ENCODE measurements around the gene TMEM43.
A peak's percentile ranks its signal among the peaks of the same experiment; 100 is the strongest.

TMEM43 gene

DNA sequence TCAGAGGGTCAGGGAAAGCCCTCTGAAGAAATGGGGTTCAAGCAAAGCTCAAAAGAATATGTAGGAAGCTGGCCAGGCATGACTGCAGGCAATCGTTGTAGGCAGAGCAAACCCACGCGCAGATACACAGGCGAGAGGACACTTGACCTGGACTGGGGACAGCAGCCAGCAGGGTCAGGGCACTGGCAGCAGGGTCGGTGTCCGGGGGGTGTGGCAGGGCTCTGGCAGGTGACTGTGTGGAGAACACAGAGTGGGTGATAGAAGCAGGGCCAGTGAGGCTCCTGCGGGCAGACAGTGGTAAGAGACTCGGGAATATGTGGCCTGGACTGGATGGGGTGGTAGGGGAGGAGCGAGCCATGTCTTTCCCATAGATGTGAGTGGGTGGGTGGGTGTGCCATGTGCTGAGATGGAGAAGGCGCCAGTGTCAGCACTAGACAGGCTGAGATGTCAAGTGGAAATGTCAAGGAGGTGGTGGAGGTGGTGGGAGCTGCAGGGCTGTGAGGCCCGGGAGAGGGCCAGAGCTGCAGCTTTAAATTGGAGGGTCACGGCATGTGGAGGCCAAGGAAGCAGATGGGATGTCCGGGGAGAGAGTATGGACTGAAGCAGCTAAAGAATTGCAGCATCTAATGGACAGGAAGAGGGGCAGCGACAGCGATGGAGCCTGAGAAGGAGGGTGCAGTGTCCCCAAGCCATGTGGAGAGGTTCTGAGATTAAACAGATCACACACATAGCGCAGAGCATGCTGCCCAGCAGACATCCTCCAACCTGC, 13.4 kb downstream of the TMEM43 start:
- no peak for DNase-seq (ENCODE audit: low read depth)

DNA sequence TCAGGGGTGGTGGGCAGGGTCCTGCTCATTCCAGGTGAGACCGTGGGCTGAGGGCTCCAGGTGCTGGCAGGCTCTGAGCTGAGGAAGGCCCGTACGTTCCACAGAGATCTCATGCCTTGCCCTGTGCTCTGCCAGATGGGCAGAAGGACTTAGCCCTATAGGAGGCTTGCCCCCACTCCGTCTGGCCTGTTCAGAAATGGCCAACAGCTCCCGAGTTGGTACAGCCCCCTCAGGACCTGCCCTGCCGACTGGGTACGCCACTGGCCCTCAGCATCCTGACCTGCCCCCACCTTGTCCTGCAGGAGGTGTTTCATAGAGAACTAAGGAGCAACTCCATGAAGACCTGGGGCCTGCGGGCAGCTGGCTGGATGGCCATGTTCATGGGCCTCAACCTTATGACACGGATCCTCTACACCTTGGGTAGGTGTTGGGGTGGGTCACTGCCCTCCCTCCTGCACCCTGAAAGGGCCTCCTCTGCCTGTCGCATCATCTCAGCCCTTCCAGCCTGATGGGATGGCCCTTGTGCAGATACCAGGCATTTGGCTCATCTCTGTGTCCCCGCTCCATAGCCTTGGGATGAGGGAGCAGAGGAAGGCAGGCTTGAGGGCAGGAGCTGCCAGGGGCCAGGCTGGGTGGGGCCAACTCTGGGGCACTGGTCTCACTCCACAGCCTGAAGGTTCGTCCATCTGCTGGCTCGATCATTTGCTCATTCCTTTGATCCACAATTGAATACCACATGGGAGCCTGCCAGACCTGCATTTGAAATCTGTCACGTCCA, 14.2 kb downstream of the TMEM43 start:
- no peak for DNase-seq (ENCODE audit: low read depth)

DNA sequence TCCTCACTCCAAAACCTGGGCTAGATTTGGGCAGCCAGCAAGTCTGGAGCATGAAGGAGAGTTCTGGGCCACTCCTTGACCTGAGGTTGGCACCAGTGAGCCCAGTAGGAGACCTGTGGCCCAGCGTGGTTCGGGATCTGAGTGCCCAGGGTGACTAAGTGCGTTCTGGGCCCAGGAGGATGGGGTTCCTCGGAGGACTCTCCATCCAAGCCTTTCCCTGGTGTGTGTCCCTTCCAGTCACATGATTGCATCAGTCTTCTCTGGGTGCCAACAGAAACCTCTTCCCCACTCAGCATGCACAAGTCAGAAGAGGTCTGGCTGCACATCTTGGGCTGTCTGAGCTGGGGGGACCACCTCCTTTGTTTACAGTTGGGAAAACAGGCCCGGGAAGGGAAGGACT, 14.9 kb downstream of the TMEM43 start:
- DNase-seq (ENCODE audit: low read depth) = no peak

- DNase-seq (ENCODE audit: low read depth) = no peak
Observed at GRCh38 chr3:14140668-14141067, 15.8 kb downstream of the TMEM43 start.

DNA sequence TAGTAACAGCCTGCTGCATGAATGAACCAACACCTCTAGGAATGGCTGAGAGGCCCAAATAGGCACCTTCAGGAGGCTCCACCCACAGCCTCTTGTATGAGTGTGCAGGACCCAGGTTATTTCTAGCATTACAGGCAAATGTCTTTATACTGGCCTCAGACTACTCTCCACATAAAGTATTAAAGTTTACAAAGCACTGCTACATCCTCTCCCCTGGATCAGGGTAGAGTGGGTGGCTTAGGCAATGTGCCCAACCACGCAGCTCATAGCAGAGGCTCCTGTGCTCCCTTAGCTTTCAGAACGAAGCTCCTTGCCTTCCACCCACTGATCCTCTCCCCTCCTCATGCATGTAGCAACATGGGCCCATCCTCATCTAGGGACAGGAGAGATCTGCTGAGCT, 16.3 kb downstream of the TMEM43 start:
- DNase-seq (ENCODE audit: low read depth) = no peak

DNA sequence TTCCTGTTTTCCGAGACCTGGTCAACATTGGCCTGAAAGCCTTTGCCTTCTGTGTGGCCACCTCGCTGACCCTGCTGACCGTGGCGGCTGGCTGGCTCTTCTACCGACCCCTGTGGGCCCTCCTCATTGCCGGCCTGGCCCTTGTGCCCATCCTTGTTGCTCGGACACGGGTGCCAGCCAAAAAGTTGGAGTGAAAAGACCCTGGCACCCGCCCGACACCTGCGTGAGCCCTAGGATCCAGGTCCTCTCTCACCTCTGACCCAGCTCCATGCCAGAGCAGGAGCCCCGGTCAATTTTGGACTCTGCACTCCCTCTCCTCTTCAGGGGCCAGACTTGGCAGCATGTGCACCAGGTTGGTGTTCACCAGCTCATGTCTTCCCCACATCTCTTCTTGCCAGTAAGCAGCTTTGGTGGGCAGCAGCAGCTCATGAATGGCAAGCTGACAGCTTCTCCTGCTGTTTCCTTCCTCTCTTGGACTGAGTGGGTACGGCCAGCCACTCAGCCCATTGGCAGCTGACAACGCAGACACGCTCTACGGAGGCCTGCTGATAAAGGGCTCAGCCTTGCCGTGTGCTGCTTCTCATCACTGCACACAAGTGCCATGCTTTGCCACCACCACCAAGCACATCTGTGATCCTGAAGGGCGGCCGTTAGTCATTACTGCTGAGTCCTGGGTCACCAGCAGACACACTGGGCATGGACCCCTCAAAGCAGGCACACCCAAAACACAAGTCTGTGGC, 16.9 kb downstream of the TMEM43 start:
- DNase-seq (ENCODE audit: low read depth) = no peak

GRCh38 chr3:14142567-14143270, 17.9 kb downstream of the TMEM43 start:
- no peak for DNase-seq (ENCODE audit: low read depth)

DNA sequence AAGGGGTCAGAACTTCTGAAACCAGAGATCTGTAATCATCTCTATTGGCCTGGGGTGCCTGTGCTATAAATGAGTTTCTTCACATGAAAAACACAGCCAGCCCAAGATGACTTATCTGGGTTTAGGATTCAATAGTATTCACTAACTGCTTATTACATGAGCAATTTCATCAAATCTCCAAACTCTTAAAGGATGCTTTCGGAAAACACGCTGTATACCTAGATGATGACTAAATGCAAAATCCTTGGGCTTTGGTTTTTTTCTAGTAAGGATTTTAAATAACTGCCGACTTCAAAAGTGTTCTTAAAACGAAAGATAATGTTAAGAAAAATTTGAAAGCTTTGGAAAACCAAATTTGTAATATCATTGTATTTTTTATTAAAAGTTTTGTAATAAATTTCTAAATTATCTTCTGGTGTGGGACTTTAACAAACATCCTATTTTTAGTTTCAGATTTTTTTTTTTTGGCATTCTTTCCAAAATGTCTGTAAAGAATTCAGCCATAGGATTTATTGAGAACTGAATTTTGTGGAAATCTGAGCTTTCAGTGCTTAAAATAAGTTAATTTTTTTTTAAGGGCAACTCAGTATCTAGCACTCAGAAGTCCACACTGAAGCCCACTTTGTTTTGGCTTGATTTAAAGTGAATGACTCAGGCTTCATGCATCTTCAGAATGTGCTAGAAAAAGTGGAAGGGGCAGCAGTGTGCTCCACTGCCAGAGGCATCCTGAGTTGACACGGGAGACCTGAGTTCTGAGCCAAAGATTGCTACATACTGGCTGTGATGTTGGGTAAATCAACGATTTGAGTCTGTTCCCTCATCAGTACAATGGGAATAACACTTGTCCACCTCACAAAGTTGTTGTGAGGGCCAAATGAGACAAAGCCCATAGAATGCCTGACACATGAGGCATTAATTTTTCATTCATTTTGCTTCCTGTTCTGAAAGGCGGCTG, 18.7 kb downstream of the TMEM43 start:
- DNase-seq (ENCODE audit: low read depth) = peak; percentile 98

- peak; percentile 100 for DNase-seq (ENCODE audit: low read depth)
Observed at GRCh38 chr3:14144423-14145075, 19.7 kb downstream of the TMEM43 start.

- DNase-seq (ENCODE audit: low read depth) = no peak
Observed at GRCh38 chr3:14145236-14145635, 20.4 kb downstream of the TMEM43 start.

DNA sequence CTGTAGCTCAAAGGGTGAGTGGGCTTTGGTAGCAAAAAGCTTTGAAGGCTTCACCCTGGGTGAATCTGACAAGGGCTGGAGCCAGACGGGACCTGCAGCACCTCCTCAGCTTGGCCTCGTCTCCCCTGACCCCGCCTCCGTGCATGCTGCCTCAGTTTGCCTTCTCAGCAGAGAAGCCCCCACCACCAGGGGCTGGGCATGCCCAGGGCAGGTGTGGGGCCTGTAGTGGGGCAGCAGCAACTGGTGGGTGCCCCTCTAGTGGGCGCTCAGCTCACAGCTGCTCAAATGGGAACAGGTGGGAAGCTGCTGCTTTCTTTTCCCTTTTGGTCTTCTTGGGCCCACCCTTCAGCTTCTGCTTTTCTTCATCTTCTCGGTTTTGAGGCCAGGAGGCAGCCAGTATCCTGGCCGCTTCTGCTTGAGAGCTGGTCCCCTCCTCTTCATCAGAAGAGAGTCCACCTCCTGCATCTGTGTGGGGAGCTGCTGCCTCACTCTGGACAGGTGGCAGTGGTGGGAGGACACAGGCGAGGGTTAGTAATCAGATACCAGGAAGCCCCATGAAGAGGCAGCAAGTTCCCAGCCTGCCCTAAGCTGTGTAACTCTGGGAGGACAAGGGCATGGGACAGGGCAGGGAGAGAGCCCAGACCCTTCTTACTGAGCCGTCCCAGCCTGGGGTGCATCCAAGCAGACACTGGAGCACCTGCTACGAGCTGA, 21.0 kb downstream of the TMEM43 start:
- DNase-seq (ENCODE audit: low read depth) = no peak

GRCh38 chr3:14146381-14147065, 21.7 kb downstream of the TMEM43 start:
- DNase-seq (ENCODE audit: low read depth) = no peak

DNA sequence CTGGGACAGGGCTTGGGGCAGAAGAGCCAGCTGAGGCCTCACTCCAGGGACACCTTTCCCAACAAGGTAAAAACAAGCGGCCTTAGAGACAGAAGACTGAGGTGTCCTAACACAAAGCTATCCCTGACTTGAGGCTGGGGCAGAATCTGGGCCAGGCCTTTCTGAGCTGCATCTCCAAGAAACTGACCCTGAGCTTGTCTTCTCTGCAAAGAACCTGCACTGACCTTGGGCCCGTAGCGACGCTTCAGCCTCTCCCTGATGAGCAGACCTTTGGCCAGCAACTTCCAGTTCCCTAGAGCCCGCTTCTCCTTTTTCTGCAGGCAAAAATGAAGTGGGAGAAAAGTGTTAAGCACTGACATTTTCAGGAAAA, 22.2 kb downstream of the TMEM43 start:
- DNase-seq (ENCODE audit: low read depth) = no peak

DNA sequence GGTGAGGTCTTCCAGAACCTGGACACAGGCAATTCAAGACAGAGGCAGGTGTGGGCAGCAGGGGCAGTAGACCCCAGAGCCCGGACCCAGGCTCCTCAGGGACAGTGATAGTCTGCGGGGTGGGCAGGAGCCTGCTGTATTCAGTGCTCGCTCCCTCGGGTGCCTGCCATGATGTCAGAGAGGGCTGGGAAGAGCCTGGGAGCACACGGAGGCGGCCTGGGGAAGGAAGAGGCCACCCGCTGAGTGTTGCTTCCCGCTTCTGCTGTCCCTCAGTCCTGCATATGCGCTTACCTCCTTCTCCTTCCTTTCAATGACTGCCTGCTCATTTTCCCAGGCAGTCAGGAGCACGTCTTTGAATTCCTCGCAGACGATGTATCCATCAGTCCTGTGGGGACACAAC, 22.8 kb downstream of the TMEM43 start:
- no peak for DNase-seq (ENCODE audit: low read depth)

DNA sequence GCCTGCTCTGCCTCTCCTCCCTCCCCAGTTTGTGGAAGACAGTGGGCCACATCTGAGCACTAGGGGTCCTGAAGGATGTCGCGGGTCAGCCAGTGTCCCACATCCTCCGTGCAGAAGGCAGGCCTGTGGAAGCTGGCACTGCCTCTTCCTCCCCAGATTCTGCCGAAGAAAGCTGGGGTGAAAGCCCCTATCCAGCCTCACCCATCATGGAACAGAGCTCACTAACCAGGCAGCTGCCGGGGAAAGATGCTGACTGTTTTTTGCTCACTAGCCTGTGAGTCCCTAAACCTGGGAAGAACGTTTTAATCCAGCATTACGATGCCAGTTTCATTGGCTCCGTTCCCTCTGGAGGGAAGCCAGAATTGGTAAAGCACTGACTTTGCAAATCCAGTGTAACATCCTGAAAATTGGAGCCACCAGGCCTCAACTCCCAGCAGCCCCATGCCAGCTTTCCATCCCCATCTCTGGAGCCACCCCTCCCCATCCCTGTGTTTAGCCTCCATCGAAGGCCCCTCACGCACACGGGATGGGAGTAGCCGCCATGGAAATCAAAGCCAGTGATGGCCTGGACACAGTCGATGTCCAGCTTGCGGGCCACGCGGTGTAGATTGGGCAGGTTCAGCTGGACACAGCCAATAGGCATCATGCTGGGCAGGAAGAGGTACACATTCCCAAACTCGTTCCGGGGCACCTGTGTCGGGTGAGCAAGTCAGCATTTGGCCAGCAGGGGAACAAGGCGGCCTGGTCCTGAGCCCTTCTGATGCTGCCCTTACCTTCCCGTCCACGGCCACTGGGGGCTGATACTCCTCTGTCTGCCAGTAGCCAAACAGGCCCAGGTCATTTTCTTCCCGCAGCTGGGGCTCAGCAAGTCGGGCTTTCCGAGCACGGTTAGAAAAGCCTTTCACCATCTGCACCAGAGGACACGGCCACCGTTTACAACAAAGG, 23.5 kb downstream of the TMEM43 start:
- no peak for DNase-seq (ENCODE audit: low read depth)

GRCh38 chr3:14150078-14150477, 25.2 kb downstream of the TMEM43 start:
- DNase-seq (ENCODE audit: low read depth) = no peak

DNA sequence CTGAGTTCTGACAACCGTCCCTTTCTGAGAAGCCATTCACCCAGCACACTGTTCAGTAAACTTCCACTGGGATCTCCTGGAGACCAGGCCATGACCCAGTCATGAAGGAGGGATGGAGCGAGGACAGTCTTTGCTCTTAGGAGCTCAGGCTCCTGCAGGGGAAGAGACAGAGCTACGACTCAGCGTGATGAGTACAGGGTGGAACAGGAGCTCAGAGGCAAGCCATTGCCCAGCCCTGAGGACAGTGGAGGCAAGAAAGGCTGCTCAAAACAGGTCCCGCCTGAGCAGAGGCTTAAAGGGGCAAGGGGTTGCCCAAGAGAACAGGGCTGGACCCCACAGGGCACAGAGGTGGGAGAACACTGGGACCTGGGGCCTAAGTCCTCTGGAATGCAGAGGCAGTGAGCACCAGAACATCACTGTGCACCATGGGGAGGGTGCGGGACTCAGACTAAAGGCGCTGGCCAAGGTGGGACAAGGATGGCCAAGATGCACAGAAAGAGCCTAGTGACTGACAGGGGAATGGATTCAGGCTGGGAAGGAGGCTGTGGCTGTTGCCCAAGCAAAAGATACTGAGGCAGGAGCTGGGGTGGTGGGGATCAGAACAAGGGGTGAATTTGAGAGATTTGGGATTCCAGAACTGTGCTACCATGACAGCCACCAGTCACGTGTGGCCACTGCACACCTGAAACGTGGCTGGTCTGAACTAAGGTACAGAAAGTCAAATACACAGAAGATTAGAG, 25.8 kb downstream of the TMEM43 start:
- DNase-seq (ENCODE audit: low read depth) = no peak

Measured in fibroblast of the conjunctiva (primary cell).